Kidney epithelial cell (primary cell): ENCODE measurements around the gene LAMB4. TPM values are rescaled to one million over a fixed set of nuclear protein-coding genes. Genes with fewer than 3 reads are reported as not detected.

ENCODE experiments used
- DNase-seq: peaks from one replicate; pipeline ENCODE4 v3.0.0-alpha.2; 2010; ENCODE audit warnings: low read depth
- H3K27me3 ChIP-seq: 2 replicates; pipeline ENCODE4 v1.6.0; 2011; ENCODE audit warnings: low read length; ENCODE audit not compliant: control insufficient read depth, insufficient read depth
- H3K36me3 ChIP-seq: 2 replicates; pipeline ENCODE4 v1.5.1; 2011; ENCODE audit warnings: low read length; ENCODE audit not compliant: control insufficient read depth, insufficient read depth
- H3K4me3 ChIP-seq: 2 replicates; pipeline ENCODE4 v1.5.1; 2011; ENCODE audit warnings: low read depth, mild to moderate bottlenecking, control low read depth, low read length
- total RNA-seq: library from RNA; depleted of rRNA; stranded (reverse); fragments of >200 nt; gene quantifications from 2 replicates; pipeline ENCODE4 v1.2.3, GENCODE V29; 2015
- TF ChIP-seq, protein P1 (sequence below): IDR thresholded peaks from 2 replicates; pipeline ENCODE4 v1.5.1; 2011; ENCODE audit warnings: mild to moderate bottlenecking, moderate library complexity, low read length, control low read depth, inconsistent platforms; ENCODE audit not compliant: insufficient read depth, poor library complexity, severe bottlenecking

The LAMB4 gene
- total RNA-seq, 1 donor from 2014 or later, result not detected

DNA sequence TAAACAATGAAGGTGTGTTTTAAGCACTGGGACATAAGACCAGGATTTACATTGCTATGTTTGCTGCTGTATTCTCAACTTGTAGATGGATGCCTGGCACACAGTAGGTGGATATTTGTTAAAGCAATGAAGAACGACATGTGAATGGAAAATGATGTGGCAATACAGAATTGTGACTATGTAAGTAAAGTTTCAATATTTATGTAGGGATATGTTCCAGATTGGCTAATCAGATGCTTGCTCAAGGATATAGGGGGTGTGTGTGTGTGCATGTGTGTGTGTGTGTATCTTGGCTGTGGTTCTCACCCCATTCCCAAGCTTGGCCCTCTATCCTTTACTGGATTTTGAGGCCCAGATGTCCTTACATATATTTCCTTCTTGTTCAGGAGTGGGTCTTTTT, 84.5 kb downstream of the LAMB4 start:
- Histone ChIP-seq H3K4me3 (no peak overlapping the region), H3K27me3 (no peaks in the 10 kb centered on the region), H3K36me3 (no peaks in the 10 kb centered on the region)
- TF ChIP-seq, protein P1, sequence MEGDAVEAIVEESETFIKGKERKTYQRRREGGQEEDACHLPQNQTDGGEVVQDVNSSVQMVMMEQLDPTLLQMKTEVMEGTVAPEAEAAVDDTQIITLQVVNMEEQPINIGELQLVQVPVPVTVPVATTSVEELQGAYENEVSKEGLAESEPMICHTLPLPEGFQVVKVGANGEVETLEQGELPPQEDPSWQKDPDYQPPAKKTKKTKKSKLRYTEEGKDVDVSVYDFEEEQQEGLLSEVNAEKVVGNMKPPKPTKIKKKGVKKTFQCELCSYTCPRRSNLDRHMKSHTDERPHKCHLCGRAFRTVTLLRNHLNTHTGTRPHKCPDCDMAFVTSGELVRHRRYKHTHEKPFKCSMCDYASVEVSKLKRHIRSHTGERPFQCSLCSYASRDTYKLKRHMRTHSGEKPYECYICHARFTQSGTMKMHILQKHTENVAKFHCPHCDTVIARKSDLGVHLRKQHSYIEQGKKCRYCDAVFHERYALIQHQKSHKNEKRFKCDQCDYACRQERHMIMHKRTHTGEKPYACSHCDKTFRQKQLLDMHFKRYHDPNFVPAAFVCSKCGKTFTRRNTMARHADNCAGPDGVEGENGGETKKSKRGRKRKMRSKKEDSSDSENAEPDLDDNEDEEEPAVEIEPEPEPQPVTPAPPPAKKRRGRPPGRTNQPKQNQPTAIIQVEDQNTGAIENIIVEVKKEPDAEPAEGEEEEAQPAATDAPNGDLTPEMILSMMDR, result no peak
- no peak for DNase-seq

DNA sequence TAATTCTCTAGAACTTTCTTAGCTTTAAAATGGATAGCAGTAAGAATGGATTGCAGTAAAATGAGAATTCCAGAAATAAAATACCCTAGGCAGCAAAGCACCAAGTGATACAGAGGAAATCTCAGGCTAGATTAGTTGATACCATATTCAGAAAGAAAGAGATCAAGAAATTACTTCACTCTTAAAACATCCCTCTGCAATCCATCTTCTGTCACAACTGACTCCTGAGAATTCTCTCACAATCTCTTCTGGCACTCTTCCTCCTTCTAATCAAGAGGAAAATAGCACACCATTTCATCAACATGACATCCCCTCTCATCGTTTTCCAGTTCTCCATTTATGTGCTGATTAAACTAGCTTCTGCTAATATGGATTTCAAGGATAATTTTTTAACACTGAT, 85.0 kb downstream of the LAMB4 start:
- Histone ChIP-seq H3K4me3 (no peak overlapping the region), H3K27me3 (no peaks in the 10 kb centered on the region), H3K36me3 (no peaks in the 10 kb centered on the region)
- no peak for DNase-seq
- TF ChIP-seq, protein P1, result no peak

DNA sequence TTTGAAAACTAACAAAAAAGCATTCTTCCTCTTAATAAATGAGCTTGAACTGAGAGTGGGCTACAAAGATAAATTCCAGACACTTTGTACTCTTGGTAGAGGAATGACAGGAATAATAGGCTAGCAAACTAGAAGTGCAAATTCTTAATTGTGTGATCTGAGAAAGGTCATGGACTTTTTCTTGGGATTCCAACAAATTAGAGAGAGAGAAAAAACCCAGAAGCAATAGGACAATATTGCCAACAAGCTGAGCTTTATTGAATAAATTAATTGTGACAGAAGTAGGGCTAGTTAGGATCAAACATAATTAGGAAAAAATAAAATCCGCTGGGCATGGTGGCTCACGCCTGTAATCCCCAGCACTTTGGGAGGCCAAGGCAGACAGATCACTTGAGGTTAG, 85.8 kb downstream of the LAMB4 start:
- Histone ChIP-seq H3K4me3 (no peak overlapping the region), H3K36me3 (no peaks in the 10 kb centered on the region), H3K27me3 (no peaks in the 10 kb centered on the region)
- TF ChIP-seq, protein P1, result no peak
- DNase-seq, result no peak

DNA sequence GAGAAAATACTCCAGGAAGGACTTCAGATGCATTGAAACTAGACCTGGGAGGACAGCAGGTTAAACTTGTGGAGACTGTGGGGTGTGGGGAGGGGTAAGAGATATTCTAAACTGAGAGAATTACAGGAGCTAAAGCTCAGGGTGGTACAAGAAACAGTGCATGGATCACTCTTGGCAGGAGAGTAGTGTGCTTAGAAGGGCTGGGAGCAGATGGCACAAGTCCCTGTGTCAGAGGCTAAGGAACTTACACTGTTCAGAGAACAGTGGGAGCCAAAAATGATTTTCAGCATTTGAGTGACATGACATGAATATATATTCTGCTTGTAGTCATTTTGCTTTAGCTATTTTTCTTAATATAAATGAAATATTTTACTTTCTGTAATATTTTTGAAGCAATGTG, 91.2 kb downstream of the LAMB4 start:
- no peak for DNase-seq
- TF ChIP-seq, protein P1, result no peak
- Histone ChIP-seq H3K4me3 (no peak overlapping the region), H3K27me3 (no peaks in the 10 kb centered on the region), H3K36me3 (no peaks in the 10 kb centered on the region)

- no peak for DNase-seq
- no peaks in the 10 kb centered on the region for H3K36me3 ChIP-seq
- no peak overlapping the region for H3K4me3 ChIP-seq
- no peaks in the 10 kb centered on the region for H3K27me3 ChIP-seq
- TF ChIP-seq, protein P1, result no peak
Measured at GRCh38 chr7:108037741-108038140, 92.4 kb downstream of the LAMB4 start.

DNA sequence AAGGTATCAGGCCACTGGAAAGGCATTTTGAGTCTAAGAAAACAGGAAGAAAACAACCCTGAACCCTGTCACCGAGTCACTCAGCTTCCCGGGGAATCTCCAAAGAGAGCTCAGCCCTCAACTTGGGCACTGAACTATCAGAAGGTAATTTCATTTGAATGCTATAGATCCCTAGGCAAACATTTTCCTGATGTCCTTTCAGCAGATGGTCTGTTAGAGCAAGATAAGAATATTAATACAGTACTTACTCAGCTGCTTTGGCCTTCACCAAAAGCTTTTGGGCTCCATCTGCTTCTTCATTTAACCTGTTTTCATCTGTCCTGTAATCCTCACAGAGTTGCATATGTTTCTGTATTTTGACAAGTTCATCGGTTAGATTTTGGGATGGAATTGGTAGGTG, 93.0 kb downstream of the LAMB4 start:
- no peaks in the 10 kb centered on the region for H3K27me3 ChIP-seq
- TF ChIP-seq, protein P1, result no peak
- H3K4me3 ChIP-seq, result no peak overlapping the region
- no peaks in the 10 kb centered on the region for H3K36me3 ChIP-seq
- no peak for DNase-seq
